GM19455 (cell line): ENCODE results near the gene EFHC1.
"Not testable (repeated sequence)": the region's sequence is repeated elsewhere in the genome, so short reads cannot be mapped to it uniquely, and the experiment has no call there.

ENCODE experiments used
- ATAC-seq: cut with Tn5 transposase; IDR thresholded peaks from one replicate; pipeline ENCODE4 v1.9.1; 2021; ENCODE audit not compliant: unreplicated experiment

Gene EFHC1

GRCh38 chr6:52419809-52420667 is at the start of gene EFHC1:
Gene EFHC1 (plus strand): TSS chr6:52420342. CDS start chr6:52420411, 69 bp downstream.
- ATAC-seq: peak; percentile 95

- no peak for ATAC-seq
Observed at GRCh38 chr6:52371656-52372191, 48.4 kb upstream of the EFHC1 start.

- no peak for ATAC-seq
Observed at GRCh38 chr6:52373151-52373690, 46.9 kb upstream of the EFHC1 start.

GRCh38 chr6:52374247-52374646 is 45.9 kb upstream of the EFHC1 start:
- ATAC-seq: no peak

- no peak for ATAC-seq
Observed at GRCh38 chr6:52375780-52376556, 44.2 kb upstream of the EFHC1 start.

DNA sequence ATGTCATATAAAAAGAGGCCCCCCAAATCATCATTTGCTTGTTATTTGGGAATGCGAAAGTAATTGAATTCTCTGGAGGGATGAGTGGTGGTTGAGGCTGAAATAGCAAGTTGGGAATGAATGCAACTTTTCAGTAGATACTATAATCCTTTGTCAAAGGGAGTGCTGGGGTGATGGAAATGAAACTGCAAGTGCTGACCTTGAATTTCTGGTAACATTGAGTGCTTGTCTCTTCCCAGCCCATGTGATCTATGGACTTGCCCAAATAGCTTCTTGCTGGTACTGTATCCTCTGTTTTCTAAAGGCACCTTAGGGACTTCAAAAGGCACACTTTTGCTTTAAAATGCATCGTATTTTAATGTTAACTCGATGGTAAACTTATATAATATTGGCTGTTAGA is 43.4 kb upstream of the EFHC1 start:
- no peak for ATAC-seq

DNA sequence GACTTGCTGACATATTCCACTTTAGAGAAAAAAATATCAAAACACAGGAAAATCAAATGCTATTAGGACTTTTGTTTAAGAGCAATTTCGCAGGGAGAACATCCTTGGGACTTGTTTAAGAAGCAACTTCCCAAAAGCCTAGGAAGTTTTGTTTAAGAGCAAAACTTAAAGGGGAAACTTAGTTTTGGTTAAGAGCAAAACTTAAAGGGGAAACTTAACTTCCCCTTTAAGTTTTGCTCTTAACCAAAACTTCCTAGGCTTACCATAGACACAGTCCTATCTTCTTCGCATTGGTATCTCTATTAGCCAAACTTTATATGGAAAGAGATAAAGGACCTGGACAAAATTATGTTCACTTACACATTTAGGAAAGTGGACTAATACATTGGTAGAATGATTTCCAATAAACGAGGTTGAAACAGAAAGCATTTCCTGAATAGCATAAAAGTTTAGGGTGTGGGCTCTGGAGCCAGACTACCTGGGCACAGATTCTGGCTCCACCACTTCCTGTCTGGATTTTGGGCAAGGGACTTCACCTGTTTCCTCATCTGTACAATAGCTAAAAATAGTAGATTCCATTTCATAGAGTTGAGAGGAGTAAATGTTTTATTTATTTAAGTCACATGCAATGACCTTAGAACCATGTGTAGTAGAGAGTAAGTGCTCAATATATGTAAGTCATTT is 42.5 kb upstream of the EFHC1 start:
- peak; percentile 58 for ATAC-seq

DNA sequence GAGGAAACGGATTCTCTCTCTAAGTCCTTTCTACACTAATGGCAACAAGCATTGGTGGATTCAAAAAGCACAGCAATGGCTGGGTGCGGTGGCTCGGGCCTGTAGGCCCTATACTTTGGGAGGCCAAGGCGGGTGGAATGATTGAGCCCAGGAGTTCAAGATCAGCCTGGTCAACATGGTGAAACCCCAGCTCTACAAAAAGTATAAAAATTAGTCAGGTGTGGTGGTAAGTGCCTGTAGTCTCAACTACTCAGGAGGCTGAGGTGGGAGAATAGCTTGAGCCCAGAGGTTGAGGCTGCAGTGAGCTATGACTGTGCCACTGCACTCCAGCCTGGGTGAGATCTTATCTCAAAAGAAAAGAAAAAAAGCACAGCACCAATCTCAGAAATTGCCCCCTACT is 38.9 kb upstream of the EFHC1 start:
- ATAC-seq: no peak

- no peak for ATAC-seq
Observed at GRCh38 chr6:52384145-52384766, 35.9 kb upstream of the EFHC1 start.

DNA sequence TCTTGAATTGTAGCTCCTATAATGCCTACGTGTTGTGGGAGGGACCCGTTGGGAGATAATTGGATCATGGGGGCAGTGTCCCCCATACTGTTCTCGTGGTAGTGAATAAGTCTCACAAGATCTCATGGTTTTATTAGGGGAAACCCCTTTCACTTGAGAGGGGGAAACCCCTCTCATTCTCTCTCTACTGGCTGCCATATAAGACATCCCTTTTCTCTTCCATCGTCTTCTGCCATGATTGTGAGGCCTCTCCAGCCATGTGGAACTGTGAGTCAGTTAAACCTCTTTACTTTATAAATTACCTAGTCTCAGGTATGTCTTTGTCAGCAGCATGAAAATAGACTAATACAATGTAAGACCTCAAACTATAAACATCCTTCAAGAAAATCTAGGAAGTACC is 35.1 kb upstream of the EFHC1 start:
- no peak for ATAC-seq

DNA sequence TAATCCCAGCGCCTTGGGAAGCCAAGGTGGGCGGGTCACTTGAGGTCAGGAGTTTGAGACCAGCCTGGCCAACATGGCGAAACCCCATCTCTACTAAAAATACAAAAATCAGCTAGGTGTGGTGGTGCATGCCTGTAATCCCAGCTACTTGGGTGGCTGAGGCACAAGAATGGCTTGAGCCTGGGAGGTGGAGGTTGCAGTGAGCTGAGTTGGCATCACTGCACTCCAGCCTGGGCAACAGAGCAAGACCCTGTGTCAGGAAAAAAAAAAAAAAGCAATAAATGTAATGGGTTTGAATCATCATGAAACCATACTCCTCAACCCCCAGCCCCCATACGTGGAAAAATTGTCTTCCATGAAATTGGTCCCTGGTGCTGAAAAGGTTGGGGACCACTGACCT is 32.0 kb upstream of the EFHC1 start:
- ATAC-seq: not testable (repeated sequence)

- ATAC-seq: no peak
Observed at GRCh38 chr6:52388790-52389189, 31.4 kb upstream of the EFHC1 start.

DNA sequence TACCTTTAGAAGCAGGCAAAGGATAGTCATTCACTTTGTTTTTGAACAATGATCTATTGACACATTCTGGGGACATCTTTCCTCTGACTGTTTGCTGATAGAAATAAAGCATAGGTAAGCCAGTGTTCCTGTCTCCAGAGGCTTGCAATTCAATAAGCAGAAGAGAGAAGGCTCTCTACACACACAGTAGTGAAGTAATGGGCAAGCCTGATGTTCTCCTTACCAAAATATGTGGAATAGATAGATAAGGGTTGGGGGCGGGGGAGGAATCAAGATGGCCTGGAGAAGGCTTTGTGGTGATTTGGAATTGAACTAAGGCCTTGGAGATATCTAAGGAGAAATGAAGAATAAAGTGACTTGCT is 30.9 kb upstream of the EFHC1 start:
- no peak for ATAC-seq

DNA sequence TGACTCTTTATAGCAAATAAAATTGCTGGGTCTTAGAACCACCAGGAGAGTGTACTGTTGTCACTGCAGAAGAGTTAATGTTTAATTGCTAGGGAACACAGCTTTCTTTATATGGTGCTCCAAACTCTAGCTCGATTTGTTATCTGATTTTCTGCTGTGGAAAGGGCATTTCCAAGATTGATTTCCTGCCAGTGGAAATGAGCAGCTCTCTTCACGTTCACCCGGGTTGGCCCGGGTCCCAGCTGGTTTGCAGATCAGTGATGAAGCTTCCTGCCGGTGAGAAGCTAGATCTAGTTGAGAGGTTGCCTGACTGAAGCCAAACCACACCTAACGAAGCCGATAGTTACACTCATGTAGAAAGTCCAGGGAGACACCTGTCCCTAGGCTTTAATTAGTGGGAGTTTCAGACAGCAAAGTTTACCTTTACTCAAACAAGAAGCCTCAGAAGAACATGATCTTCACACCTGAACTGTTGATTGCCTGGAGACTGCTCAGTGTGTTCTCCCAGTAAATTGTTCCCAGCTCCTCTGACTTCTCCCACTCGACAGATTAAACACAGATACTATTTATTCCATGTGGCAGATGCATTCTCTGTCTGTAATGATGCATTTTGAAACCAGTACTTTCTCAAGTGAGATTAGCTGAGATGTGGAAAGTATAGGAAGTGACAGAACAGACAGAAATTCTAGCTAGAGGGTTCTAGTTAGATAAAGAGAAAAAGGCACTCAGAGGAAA is 30.3 kb upstream of the EFHC1 start:
- ATAC-seq: peak; percentile 57

GRCh38 chr6:52390361-52390727 is 29.8 kb upstream of the EFHC1 start:
- ATAC-seq: peak; percentile 38

- no peak for ATAC-seq
Observed at GRCh38 chr6:52391599-52391998, 28.5 kb upstream of the EFHC1 start.

DNA sequence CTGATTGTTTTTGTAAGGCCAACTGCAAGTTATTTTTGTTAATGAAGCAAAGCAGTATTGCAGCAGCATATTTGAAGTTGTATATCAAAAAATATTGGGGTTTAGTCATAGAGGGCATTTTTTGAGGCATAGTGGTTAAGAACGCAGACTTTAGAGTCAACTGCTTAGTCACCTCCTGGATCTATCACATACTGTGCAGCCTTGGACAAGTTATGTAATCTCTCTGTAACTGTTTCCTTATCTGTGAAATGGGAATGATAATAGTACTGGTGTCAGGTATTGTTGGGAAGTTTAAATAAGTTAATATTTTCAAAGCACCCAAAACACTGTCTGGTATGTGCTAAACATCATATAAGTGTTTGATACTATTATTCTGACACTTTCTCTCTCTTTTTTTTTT is 27.2 kb upstream of the EFHC1 start:
- ATAC-seq: no peak

DNA sequence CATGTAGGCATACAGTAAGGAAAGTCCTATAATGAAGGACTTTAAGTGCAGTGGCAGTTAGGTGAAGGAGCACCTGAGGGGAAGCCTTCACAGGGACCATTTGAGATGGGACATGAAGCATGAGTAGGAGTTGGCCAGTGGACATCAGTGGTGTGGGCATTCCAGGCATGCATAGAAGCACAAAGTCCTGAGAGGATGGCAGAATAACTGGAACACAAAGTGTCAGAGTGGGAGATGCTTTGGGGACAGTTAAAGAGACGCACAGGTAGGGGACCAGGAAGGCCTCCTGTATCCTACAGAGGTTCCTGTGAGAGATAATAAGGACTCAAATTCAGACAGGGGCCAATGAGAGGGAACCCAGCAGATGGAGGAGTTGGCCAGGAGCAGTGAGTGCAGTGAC is 26.4 kb upstream of the EFHC1 start:
- ATAC-seq: no peak

DNA sequence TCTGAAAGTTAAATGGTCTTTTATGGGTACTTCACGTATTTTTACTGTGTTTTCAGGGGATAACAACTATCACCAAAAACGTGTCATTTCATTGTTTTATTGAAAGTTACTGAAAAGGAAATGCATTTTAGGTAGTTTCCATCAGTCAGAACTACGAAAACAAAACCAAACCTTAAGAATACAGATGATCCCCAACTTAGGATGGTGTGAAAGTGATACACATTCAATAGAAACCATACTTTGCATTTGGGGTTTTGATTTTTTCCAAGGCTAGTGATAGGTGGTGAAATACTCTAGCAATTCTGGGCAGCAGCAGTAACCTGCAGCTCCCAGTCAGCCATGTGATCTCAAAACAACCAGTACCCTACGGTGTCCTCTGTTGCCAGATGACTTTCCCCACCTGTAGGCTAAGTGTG is 25.9 kb upstream of the EFHC1 start:
- ATAC-seq: peak; percentile 56

DNA sequence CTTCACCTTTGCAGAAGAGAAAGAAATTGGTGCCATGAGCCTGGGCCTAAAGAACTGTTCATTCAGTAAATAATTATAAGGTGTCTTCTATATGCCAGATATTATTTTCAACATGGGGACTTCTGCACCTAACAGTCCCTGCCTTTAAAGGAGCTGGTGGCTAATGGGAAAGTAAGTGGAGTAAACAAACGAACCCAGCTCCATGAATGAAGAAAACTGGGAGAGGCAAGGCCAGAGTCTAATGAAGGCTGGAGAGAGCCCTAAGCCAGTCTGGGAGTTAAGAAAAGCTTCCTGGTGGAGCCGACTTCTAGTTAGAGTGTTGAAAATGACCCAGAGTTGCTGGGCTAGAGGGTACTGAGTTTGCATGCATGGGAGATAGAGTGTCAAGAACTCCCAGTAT is 24.2 kb upstream of the EFHC1 start:
- ATAC-seq: no peak
